Activated CD8-positive, alpha-beta memory T cell treated with anti-CD3 and anti-CD28 coated beads for 48 hours (primary cell): ENCODE data around the gene LCN15.
"Not testable (repeated sequence)": the region's sequence is repeated elsewhere in the genome, so short reads cannot be mapped to it uniquely, and the experiment has no call there.

Experiments used
- DNase-seq, 3 experiments: peaks; one replicate each; pipeline ENCODE4 v3.0.0-alpha.2; 2020; ENCODE audit warnings: low read depth in 2 of 3, low spot score in 2 of 3

LCN15 gene

GRCh38 chr9:136775191-136775590 lies 10.9 kb upstream of the LCN15 start:
- DNase-seq: no peak

DNA sequence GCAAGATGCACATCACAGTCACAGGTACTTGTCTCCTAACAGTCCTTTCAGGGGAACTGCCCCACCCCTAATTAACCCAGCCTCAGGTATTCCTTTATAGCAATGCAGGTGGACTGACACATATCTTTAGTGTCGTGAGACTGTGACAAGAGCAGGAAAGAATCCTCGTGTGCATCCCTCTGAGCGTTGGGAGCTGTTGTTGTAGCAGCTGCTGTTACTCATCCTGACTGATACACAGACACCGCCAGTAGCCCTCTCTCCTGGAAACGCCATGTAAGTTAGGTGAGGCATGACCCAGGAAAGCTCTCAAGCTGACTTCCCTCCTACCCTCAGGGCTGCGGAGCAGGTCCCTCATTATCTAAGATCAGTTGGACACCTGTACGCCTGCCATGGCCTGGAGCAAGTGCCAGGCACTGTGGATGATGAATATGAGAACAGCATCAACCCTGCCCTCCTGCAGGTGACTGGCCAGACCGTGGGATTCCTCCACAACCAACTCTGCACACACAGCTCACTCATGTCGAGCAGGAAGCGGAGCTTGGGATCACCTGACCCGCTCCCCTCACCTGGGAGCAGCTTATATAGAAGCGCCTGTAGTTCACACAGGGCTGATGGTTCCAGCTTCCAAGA lies 10.2 kb upstream of the LCN15 start:
- DNase-seq: no peak

DNA sequence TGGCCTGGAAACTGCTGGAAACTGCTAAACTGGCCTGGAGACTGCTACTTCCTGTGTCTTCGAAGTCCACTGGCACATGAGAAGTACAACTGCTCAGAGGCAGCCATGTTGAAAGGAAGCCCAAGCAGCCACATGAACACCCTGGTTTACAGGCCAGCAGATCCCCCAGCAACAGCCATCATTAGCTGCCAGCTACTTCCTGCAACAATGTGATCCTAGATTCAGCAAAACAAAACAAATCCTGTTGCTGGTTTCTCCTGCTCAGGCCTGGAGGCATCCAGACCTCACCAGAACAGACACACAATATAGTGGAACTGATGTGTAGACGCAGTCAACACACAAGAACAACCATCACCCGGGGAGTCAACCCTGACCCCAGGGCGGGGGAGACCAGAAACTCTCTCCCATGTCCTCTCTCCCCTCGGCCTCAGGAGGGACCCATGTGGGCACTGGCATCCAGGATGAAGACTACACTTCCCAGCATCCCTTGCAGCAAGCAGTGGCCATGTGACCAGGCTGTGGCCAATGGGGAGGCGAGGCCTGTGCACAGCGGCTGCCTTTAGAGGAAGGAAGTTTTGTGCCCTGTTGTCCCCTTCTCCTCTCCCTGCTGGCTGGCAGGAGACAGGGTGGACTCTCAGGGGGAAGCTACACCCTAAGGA lies 9.2 kb upstream of the LCN15 start:
- DNase-seq: no peak

DNA sequence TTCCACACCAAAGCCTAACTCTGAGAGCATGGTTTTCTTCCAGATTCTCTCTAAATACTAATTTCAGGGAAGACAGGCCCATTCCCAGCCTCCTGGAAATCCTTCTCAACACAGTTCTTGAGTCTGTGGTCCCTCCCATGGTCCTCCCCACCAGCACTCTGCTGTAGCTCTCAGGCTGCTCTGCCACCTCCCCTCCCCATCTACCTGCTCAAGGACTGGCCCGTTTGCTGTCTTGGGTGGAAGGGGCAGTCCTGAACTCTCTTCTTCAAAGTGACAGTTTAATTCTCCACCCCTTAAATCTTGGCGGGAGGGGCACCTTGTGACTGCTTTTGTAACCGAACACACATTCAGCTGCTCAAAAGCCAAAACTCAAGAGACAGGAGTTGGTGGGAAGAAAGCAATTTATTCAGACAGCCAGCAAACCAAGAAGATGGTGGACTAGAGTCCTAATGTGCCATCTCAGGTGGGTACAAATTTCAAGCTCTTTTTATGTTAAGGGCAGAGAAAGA lies 7.6 kb upstream of the LCN15 start:
- DNase-seq: no peak

- no peak for DNase-seq
Observed at GRCh38 chr9:136769710-136770191, 5.4 kb upstream of the LCN15 start.

DNA sequence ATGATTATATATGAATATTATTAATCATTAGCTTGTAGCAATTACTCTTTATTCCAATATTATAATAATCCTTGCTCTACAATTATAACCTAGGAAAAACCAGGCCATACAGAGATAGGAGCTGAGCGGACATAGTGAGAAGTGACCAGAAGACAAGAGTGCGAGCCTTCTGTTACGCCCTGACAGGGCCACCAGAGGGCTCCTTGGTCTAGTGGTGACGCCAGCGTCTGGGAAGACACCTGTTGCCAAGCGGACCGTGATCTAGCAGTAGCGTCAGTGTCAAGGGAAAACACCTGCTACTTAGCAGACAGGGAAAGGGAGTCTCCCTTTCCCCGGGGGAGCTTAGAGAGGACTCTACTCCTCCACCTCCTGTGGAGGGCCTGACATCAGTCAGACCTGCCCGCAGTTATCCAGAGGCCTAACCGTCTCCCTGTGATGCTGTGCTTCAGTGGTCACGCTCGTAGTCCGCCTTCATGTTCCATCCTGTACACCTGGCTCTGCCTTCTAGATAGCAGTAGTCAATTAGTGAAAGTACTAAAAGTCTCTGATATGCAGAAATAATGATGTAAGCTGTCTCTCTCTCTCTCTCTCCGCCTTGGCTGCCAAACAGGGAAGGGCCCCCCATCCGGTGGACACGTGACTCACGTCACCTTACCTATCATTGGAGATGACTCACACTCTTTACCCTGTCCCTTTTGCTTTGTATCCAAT lies 2.2 kb upstream of the LCN15 start:
- DNase-seq: not testable (repeated sequence)

GRCh38 chr9:136765745-136766409 lies 1.6 kb upstream of the LCN15 start:
- DNase-seq: not testable (repeated sequence)

GRCh38 chr9:136765041-136765440 lies 723 bp upstream of the LCN15 start:
- DNase-seq: no peak

GRCh38 chr9:136763649-136764035 lies 676 bp downstream of the LCN15 start:
- DNase-seq: no peak

DNA sequence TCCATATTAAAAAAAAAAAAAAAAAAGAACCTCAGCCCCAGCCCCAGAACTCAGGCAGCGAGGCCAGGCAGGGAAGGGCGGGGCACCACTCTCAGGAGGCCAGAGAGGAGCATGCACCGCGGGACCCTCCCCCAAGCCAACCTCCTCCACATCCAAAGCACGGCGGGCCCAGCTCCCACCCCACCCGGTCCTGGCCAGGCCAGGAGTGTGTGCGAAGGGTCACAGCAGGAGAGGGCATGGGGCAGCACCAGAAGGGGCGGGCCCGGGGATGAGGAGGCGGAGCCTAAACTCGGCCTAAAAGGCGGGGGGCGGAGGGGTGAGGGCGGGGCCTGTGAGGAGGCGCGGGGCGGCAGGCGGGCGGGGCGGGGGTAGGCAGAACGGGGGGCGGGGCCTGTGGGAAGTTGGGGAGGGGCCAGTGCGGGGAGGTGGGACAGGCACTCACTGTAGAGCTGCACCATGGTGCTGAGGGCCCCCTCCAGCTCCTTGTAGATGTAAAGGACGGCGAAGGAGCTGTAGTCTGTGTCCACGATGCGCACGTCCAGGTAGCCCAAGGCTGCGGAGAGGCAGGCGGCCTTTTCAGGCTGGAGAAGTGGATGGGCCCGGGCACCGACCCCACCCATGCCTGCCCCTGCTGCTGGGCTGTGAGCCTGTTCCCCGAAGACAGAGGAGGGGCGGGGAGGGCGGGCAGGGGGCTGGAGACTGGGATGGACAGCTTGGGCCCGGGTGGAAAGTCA lies 1.2 kb downstream of the LCN15 start:
- no peak for DNase-seq

GRCh38 chr9:136762221-136762691 lies 2.1 kb downstream of the LCN15 start:
- DNase-seq: no peak

GRCh38 chr9:136761545-136761981 lies 2.8 kb downstream of the LCN15 start:
- no peak for DNase-seq

DNA sequence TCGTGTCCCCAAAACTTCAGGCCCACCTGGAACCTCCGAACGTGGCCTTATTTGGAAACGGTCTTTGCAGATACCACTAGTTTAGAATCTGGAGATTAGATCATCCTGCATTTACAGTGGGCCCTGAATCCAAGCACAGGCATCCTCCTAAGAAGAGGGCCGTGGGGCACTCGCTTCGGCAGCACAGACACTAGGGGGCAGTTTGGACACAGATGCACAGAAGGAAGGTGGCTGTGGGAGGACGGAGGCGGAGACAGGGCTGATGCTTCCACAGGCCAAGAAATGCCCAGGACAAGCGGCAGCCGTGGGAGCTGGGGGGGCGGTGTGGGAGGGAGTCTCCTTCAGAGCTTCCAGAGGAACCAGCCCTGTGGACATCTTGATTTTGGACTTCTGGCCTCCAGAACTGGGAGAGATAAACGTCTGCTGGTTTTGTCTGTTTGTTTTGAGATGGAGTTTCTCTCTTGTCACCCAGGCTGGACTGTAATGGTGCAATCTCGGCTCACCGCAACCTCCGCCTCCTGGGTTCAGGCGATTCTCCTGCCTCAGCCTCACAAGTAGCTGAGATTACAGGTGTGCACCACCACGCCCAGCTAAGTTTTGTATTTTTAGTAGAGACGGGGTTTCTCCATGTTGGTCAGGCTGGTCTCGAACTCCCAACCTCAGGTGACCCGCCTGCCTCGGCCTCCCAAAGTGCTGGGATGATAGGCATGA lies 3.3 kb downstream of the LCN15 start:
- not testable (repeated sequence) for DNase-seq

GRCh38 chr9:136760424-136760823 lies 3.9 kb downstream of the LCN15 start:
- no peak for DNase-seq

DNA sequence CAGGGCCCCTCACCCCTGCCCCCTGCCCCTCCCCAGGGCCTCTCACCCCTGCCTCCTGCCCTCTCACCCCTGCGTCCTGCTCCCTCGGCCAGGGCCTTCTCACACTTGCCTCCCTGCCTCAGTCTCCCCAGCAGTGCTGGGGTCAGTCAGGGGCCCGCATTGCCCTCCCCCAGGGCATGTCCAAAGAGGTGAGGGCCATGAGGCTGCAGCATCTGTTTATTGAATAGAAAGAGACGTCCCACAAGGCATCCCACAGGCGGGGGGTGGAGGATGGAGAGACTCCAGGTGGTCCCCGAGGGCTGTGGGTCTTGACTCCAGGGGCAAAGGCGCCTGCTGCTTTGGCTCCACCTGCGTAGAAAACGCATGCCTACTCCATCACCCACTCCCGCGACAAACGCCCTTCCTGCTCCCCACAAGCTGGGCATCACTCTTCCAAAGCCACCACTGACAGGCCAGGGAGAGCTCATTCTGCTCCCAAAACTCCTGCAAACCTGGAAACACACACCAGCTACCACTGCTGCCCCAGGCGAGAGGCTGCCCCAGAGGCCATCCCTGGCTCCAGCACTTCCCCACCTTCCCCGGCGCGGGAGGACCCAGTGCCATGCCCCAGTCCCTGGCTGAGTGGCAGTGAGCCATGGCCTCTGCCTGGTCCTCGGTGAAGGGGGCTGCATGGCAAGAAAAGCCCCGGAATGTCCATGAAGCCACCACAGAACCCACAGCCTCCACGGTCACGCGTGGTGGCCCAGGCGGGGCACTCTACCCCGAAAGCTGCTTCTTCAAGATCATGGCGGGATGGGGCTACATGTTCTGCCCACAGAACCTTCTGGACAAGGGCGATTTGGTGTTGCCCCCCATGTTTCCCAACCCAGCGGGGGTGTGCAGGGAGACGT lies 4.6 kb downstream of the LCN15 start:
- no peak for DNase-seq

GRCh38 chr9:136759001-136759400 lies 5.3 kb downstream of the LCN15 start:
- no peak for DNase-seq

DNA sequence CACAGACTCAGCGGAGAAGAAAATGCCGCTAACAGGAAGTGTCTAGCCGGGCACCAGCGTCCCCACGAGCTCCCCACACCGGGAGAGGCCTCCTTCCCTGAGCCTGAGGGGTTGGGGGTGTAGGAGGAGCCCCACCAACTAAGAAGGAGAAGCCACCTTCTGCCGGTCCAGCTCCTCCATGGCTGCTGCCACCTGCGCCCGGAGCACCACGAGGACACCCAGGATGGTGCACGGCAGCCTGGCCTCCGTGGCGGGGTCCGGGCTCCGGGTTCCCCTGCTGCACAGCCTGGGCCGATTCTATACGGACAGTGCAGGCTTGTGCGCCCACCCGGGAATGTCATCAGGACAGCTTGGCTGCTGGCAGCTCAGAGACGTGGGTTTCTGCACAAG lies 6.6 kb downstream of the LCN15 start:
- no peak for DNase-seq

DNA sequence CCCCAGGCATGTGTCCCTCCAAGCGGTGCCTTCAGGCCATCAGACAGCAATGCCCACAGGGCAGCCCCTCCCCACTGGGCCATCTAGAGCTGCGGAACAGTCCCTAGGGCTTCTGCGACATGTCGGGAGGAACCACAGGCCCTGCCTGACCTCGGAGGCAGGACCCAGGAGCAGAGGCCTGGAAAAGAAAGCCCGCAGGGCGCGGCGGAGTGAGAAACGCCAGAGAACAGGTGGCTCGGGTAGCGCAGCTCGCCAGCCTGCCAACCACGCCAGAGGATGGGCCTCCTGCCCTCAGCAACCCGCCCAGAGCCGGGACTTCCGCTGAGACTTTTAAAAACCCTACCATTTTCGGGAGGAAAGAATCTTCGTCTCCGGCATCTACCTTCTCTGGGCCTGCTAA lies 7.0 kb downstream of the LCN15 start:
- DNase-seq: no peak

GRCh38 chr9:136756836-136757235 lies 7.5 kb downstream of the LCN15 start:
- no peak for DNase-seq
